ENCODE measurements around the gene TSPAN32.

Gene TSPAN32

GRCh38 chr11:2262301-2263070 lies 39.3 kb upstream of the TSPAN32 start:
- Histone ChIP-seq H3K27ac (ENCODE audit: low read depth, low read length, severe bottlenecking) (no peak overlapping the region), H3K36me3 (ENCODE audit: control insufficient read depth, insufficient read depth, low read length) (no peaks in the 10 kb centered on the region), H3K9me3 (ENCODE audit: control insufficient read depth, low read length) (no peaks in the 10 kb centered on the region), H3K4me1 (ENCODE audit: control insufficient read depth, insufficient read depth, low read length, poor library complexity, severe bottlenecking) (no peaks in the 10 kb centered on the region), H3K4me3 (ENCODE audit: extremely low read depth, insufficient read depth, low read length, poor library complexity, severe bottlenecking) (no peak overlapping the region)
- 77 to 80% methylated on average over 14 to 17 of the region's 18 CpGs for WGBS, 2 experiments (ENCODE audit: insufficient coverage in 2 of 2)

- H3K4me1 ChIP-seq (ENCODE audit: control insufficient read depth, insufficient read depth, low read length, poor library complexity, severe bottlenecking): no peaks in the 10 kb centered on the region
- H3K36me3 ChIP-seq (ENCODE audit: control insufficient read depth, insufficient read depth, low read length): no peaks in the 10 kb centered on the region
- no peak overlapping the region for H3K4me3 ChIP-seq (ENCODE audit: extremely low read depth, insufficient read depth, low read length, poor library complexity, severe bottlenecking)
- H3K9me3 ChIP-seq (ENCODE audit: control insufficient read depth, low read length): no peaks in the 10 kb centered on the region
- H3K27ac ChIP-seq (ENCODE audit: low read depth, low read length, severe bottlenecking): no peak overlapping the region
- 82 to 94% methylated on average over 7 to 8 of the region's 10 CpGs for WGBS, 2 experiments (ENCODE audit: insufficient coverage in 2 of 2)
Observed at GRCh38 chr11:2263071-2263565, 38.7 kb upstream of the TSPAN32 start.

- no peaks in the 10 kb centered on the region for H3K4me1 ChIP-seq (ENCODE audit: control insufficient read depth, insufficient read depth, low read length, poor library complexity, severe bottlenecking)
- no peaks in the 10 kb centered on the region for H3K36me3 ChIP-seq (ENCODE audit: control insufficient read depth, insufficient read depth, low read length)
- WGBS, 2 experiments (ENCODE audit: insufficient coverage in 2 of 2): 95% methylated on average over 10 of the region's 13 CpGs
- H3K9me3 ChIP-seq (ENCODE audit: control insufficient read depth, low read length): no peaks in the 10 kb centered on the region
- no peak overlapping the region for H3K4me3 ChIP-seq (ENCODE audit: extremely low read depth, insufficient read depth, low read length, poor library complexity, severe bottlenecking)
- H3K27ac ChIP-seq (ENCODE audit: low read depth, low read length, severe bottlenecking): no peak overlapping the region
Observed at GRCh38 chr11:2263724-2264360, 38.0 kb upstream of the TSPAN32 start.

- Histone ChIP-seq H3K36me3 (ENCODE audit: control insufficient read depth, insufficient read depth, low read length) (no peaks in the 10 kb centered on the region), H3K4me3 (ENCODE audit: extremely low read depth, insufficient read depth, low read length, poor library complexity, severe bottlenecking) (no peak overlapping the region), H3K4me1 (ENCODE audit: control insufficient read depth, insufficient read depth, low read length, poor library complexity, severe bottlenecking) (no peaks in the 10 kb centered on the region), H3K27ac (ENCODE audit: low read depth, low read length, severe bottlenecking) (no peak overlapping the region), H3K9me3 (ENCODE audit: control insufficient read depth, low read length) (no peaks in the 10 kb centered on the region)
- 89 to 92% methylated on average over 19 to 20 of the region's 22 CpGs for WGBS, 2 experiments (ENCODE audit: insufficient coverage in 2 of 2)
Observed at GRCh38 chr11:2264366-2265053, 37.3 kb upstream of the TSPAN32 start.

GRCh38 chr11:2265396-2265795 lies 36.4 kb upstream of the TSPAN32 start:
- H3K36me3 ChIP-seq (ENCODE audit: control insufficient read depth, insufficient read depth, low read length): no peaks in the 10 kb centered on the region
- no peak overlapping the region for H3K27ac ChIP-seq (ENCODE audit: low read depth, low read length, severe bottlenecking)
- H3K9me3 ChIP-seq (ENCODE audit: control insufficient read depth, low read length): no peaks in the 10 kb centered on the region
- WGBS, 2 experiments (ENCODE audit: insufficient coverage in 2 of 2): 86% methylated on average over 2 of the region's 2 CpGs; no CpG with 5 or more reads in 1 of the 2 experiments
- no peaks in the 10 kb centered on the region for H3K4me1 ChIP-seq (ENCODE audit: control insufficient read depth, insufficient read depth, low read length, poor library complexity, severe bottlenecking)
- H3K4me3 ChIP-seq (ENCODE audit: extremely low read depth, insufficient read depth, low read length, poor library complexity, severe bottlenecking): no peak overlapping the region

GRCh38 chr11:2265854-2266585 lies 35.8 kb upstream of the TSPAN32 start:
- no peaks in the 10 kb centered on the region for H3K36me3 ChIP-seq (ENCODE audit: control insufficient read depth, insufficient read depth, low read length)
- H3K4me3 ChIP-seq (ENCODE audit: extremely low read depth, insufficient read depth, low read length, poor library complexity, severe bottlenecking): no peak overlapping the region
- H3K4me1 ChIP-seq (ENCODE audit: control insufficient read depth, insufficient read depth, low read length, poor library complexity, severe bottlenecking): no peaks in the 10 kb centered on the region
- no peaks in the 10 kb centered on the region for H3K9me3 ChIP-seq (ENCODE audit: control insufficient read depth, low read length)
- 93 to 95% methylated on average over 21 to 24 of the region's 24 CpGs for WGBS, 2 experiments (ENCODE audit: insufficient coverage in 2 of 2)
- H3K27ac ChIP-seq (ENCODE audit: low read depth, low read length, severe bottlenecking): no peak overlapping the region

- WGBS, 2 experiments (ENCODE audit: insufficient coverage in 2 of 2): 93 to 95% methylated on average over 16 to 24 of the region's 26 CpGs
- Histone ChIP-seq H3K27ac (ENCODE audit: low read depth, low read length, severe bottlenecking) (no peak overlapping the region), H3K4me1 (ENCODE audit: control insufficient read depth, insufficient read depth, low read length, poor library complexity, severe bottlenecking) (no peaks in the 10 kb centered on the region), H3K9me3 (ENCODE audit: control insufficient read depth, low read length) (no peaks in the 10 kb centered on the region), H3K4me3 (ENCODE audit: extremely low read depth, insufficient read depth, low read length, poor library complexity, severe bottlenecking) (no peak overlapping the region), H3K36me3 (ENCODE audit: control insufficient read depth, insufficient read depth, low read length) (no peaks in the 10 kb centered on the region)
Observed at GRCh38 chr11:2266586-2267305, 35.1 kb upstream of the TSPAN32 start.

- H3K9me3 ChIP-seq (ENCODE audit: control insufficient read depth, low read length): no peaks in the 10 kb centered on the region
- 87 to 95% methylated on average over 8 to 12 of the region's 12 CpGs for WGBS, 2 experiments (ENCODE audit: insufficient coverage in 2 of 2)
- H3K36me3 ChIP-seq (ENCODE audit: control insufficient read depth, insufficient read depth, low read length): no peaks in the 10 kb centered on the region
- H3K27ac ChIP-seq (ENCODE audit: low read depth, low read length, severe bottlenecking): no peak overlapping the region
- no peak overlapping the region for H3K4me3 ChIP-seq (ENCODE audit: extremely low read depth, insufficient read depth, low read length, poor library complexity, severe bottlenecking)
- no peaks in the 10 kb centered on the region for H3K4me1 ChIP-seq (ENCODE audit: control insufficient read depth, insufficient read depth, low read length, poor library complexity, severe bottlenecking)
Observed at GRCh38 chr11:2267306-2267850, 34.4 kb upstream of the TSPAN32 start.

GRCh38 chr11:2267851-2268728 lies 33.7 kb upstream of the TSPAN32 start:
- no peaks in the 10 kb centered on the region for H3K36me3 ChIP-seq (ENCODE audit: control insufficient read depth, insufficient read depth, low read length)
- 80 to 93% methylated on average over 18 to 21 of the region's 26 CpGs for WGBS, 2 experiments (ENCODE audit: insufficient coverage in 2 of 2)
- H3K4me3 ChIP-seq (ENCODE audit: extremely low read depth, insufficient read depth, low read length, poor library complexity, severe bottlenecking): no peak overlapping the region
- H3K27ac ChIP-seq (ENCODE audit: low read depth, low read length, severe bottlenecking): no peak overlapping the region
- H3K4me1 ChIP-seq (ENCODE audit: control insufficient read depth, insufficient read depth, low read length, poor library complexity, severe bottlenecking): no peaks in the 10 kb centered on the region
- H3K9me3 ChIP-seq (ENCODE audit: control insufficient read depth, low read length): no peaks in the 10 kb centered on the region
